ENCODE results near the gene RAB12.

DNA sequence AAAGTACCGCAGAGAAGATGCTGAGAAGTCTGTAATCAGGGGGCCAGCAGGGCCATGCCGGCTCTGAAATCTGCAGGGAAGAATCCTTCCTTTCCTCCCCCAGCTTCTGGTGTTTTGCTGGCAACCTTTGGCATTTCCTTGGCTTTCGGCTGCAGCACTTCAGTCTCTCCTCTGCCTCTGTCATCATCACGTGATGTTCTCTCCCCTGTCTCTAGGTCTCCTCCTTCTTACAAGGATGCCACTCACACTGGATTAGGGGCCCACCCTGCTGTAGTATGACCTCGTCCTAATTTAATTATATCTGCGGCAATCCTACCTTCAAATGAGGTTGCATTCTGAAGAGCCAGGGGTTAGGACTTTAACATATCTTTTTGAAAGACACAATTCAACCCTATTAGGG, 13.8 kb upstream of the RAB12 start:
- TF ChIP-seq, protein P1, sequence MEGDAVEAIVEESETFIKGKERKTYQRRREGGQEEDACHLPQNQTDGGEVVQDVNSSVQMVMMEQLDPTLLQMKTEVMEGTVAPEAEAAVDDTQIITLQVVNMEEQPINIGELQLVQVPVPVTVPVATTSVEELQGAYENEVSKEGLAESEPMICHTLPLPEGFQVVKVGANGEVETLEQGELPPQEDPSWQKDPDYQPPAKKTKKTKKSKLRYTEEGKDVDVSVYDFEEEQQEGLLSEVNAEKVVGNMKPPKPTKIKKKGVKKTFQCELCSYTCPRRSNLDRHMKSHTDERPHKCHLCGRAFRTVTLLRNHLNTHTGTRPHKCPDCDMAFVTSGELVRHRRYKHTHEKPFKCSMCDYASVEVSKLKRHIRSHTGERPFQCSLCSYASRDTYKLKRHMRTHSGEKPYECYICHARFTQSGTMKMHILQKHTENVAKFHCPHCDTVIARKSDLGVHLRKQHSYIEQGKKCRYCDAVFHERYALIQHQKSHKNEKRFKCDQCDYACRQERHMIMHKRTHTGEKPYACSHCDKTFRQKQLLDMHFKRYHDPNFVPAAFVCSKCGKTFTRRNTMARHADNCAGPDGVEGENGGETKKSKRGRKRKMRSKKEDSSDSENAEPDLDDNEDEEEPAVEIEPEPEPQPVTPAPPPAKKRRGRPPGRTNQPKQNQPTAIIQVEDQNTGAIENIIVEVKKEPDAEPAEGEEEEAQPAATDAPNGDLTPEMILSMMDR (conservative IDR thresholded peaks at IDR 0.05; ENCODE audit: low read length), result no peak
- no peak for TF ChIP-seq EZH2phosphoT487 (IDR thresholded peaks at IDR 0.05; ENCODE audit: borderline replicate concordance)

All from Loucy (cell line).